DND-41 (cell line): ENCODE results near the gene LYL1.

ENCODE experiments used
- CTCF ChIP-seq: IDR thresholded peaks from 2 replicates; pipeline ENCODE4 v1.5.1; 2012; ENCODE audit warnings: borderline replicate concordance, low read length, moderate library complexity, mild to moderate bottlenecking; ENCODE audit not compliant: poor library complexity, severe bottlenecking; ENCODE audit errors: extremely low read depth
- EZH2 ChIP-seq: IDR thresholded peaks from 3 replicates; pipeline ENCODE4 v1.6.1; 2012; ENCODE audit warnings: borderline replicate concordance, low read depth, mild to moderate bottlenecking, moderate library complexity, low read length, inconsistent platforms; ENCODE audit not compliant: severe bottlenecking

- TF ChIP-seq CTCF = no peak
- no peak for TF ChIP-seq EZH2
Observed at GRCh38 chr19:13097463-13098258, 5.0 kb downstream of the LYL1 start.
